ENCODE results near the gene NIPAL1. TPM values are rescaled to one million over a fixed set of nuclear protein-coding genes. Genes with fewer than 3 reads are reported as not detected.
"Not testable (repeated sequence)": the region's sequence is repeated elsewhere in the genome, so short reads cannot be mapped to it uniquely, and the experiment has no call there.

NIPAL1 gene
- total RNA-seq (0.52 TPM), polyA plus RNA-seq (under 1 TPM in 3 of 4 donors, not detected in 1; 0.15 to 0.74 (median 0.72) TPM)

DNA sequence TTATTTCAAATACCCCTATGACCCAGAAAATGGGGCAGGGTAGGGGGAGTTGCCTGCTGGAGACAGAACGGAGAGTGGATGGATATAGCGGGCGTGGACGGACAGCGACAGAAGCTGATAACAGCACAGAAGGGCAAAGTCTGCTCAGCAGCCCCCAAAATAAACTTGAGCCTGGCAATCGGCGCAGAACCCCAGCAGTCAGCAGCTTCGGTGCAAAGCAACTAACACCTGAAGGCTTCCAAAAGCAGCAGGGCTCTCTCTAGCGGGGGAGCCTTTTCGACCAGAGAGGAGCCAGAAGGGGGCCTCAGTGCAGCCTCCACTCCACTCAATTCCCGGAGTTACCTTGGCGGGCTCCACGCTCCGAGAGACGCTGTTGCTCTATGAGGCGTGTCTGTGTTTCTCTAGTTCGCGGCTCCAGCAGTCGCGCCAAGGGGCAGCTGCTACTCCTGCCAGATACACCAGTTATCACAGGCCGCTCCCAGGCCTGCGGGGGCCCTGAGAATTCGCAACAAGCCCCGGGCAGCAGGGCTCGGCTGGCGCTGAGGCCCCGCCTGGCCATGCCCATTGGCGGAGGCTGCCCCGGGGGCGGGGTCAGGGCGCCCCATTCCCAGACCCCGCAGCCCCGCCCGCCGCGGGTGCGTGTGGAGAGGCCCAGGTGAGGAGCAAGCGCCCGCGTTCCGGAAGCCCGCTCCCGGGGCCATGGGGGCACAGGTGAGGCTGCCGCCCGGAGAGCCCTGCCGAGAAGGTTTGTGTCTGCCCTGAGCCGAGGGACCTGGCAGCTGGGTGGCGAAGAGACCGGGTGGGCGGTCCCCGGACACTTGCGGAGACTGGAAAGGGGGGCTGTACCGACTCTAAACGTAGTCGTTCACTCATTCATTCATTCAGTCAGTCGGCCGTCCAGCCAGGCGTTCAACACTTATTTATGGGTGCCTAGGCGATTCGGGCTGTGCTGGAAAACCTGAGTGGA, at the start of gene NIPAL1, which contains the start of gene CNGA1:
Gene NIPAL1 (plus strand): TSS at position 632 of the 967 bp plus-strand sequence. CDS start 68 bp downstream, at position 700.
Gene CNGA1 (minus strand): TSS at position 541 of the 967 bp plus-strand sequence. CDS start 63,992 bp downstream, outside the sequence.
- peak within 1 kb of the TSS; percentile 62 to 93 (median 88) for H3K4me3 Mint-ChIP-seq
- peak; percentile 87 to 92 for ATAC-seq (ENCODE audit: low read depth in 2 of 2)
- peaks cover 0 to 2% (median 0%) of the 10 kb centered on the region in 7 donors for H3K9me3 Mint-ChIP-seq
- no peaks in the 10 kb centered on the region for H3K36me3 ChIP-seq (ENCODE audit: control insufficient read depth, insufficient read depth, low read length)
- peaks cover 46% of the 10 kb centered on the region for H3K27me3 Mint-ChIP-seq
- peaks cover 0 to 19% (median 12%) of the 10 kb centered on the region in 4 donors for H3K4me1 Mint-ChIP-seq
- no peak within 1 kb of the TSS for H3K27ac ChIP-seq (ENCODE audit: insufficient read depth, low read length, poor library complexity, severe bottlenecking)
- no peaks in the 10 kb centered on the region for H3K36me3 Mint-ChIP-seq
- H3K4me1 ChIP-seq (ENCODE audit: control insufficient read depth, insufficient read depth, low read length, poor library complexity, severe bottlenecking), result peaks cover 18% of the 10 kb centered on the region
- H3K27me3 ChIP-seq (ENCODE audit: control insufficient read depth, insufficient read depth, low read length), result peaks cover 8% of the 10 kb centered on the region
- peak within 1 kb of the TSS; percentile 44 for H3K4me3 ChIP-seq (ENCODE audit: low read depth, low read length)
- H3K9me3 ChIP-seq (ENCODE audit: control insufficient read depth in 2 of 2, low read length in 2 of 2), result no peaks in the 10 kb centered on the region
- peak; percentile 44 to 62 (median 57) for DNase-seq
- peak within 1 kb of the TSS in 1 of 3 donors; percentile 68 for H3K27ac Mint-ChIP-seq

DNA sequence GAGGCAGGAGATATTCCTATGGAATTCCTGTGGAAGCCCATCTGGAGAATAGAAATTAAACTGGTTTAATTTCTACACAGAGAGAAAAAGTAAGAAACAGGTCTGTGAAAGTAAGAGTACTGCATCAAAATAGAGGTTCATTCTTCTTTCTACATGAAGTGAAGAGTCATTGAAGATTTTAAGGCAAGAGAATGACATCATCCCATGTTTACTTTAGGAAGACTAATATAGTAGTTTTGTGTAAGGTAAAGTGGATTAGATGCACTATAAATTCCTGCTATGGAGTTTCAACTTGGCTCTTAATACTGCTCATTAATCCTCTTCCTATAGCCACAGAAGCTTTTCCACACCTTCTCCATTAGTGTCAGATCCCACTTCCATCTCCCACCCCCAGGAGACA, 47.7 kb upstream of the NIPAL1 start:
- Histone ChIP-seq H3K9me3 (ENCODE audit: control insufficient read depth in 2 of 2, low read length in 2 of 2) (no peaks in the 10 kb centered on the region), H3K27me3 (ENCODE audit: control insufficient read depth, insufficient read depth, low read length) (peaks cover 2% of the 10 kb centered on the region), H3K36me3 (ENCODE audit: control insufficient read depth, insufficient read depth, low read length) (no peaks in the 10 kb centered on the region), H3K27ac (ENCODE audit: insufficient read depth, low read length, poor library complexity, severe bottlenecking) (no peak overlapping the region), H3K4me3 (ENCODE audit: low read depth, low read length) (no peak overlapping the region), H3K4me1 (ENCODE audit: control insufficient read depth, insufficient read depth, low read length, poor library complexity, severe bottlenecking) (no peaks in the 10 kb centered on the region)
- H3K36me3 Mint-ChIP-seq, result no peaks in the 10 kb centered on the region
- no peak for ATAC-seq (ENCODE audit: low read depth in 2 of 2)
- H3K4me1 Mint-ChIP-seq, result no peaks in the 10 kb centered on the region
- H3K9me3 Mint-ChIP-seq, result peaks cover 0 to 2% (median 0%) of the 10 kb centered on the region in 7 donors
- no peak for DNase-seq
- peaks cover 4% of the 10 kb centered on the region for H3K27me3 Mint-ChIP-seq
- H3K4me3 Mint-ChIP-seq, result no peak overlapping the region
- no peak overlapping the region for H3K27ac Mint-ChIP-seq

DNA sequence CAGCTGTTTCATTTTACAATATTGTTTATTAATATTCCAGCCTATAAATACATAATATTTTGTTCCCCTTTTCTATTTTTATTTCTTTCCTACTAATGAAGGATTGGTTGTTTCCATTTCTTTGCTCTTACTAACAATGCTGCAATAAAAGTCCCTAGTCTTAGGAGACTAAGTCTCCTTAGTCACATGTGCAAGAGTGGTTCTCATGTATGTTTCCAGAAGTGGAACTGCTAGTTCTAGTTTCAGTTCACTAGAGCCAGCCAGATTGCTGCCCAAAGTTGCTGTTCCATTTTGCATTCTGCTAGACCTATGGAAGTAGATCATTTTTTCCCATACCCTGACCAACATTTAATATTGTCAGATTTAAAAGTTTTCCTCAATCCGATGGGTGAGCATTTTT, 44.4 kb upstream of the NIPAL1 start:
- ATAC-seq (ENCODE audit: low read depth in 2 of 2) (no peak), DNase-seq (no peak)
- H3K27me3 Mint-ChIP-seq, result peaks cover 4% of the 10 kb centered on the region
- H3K36me3 Mint-ChIP-seq, result no peaks in the 10 kb centered on the region
- H3K4me1 ChIP-seq (ENCODE audit: control insufficient read depth, insufficient read depth, low read length, poor library complexity, severe bottlenecking), result no peaks in the 10 kb centered on the region
- no peak overlapping the region for H3K27ac ChIP-seq (ENCODE audit: insufficient read depth, low read length, poor library complexity, severe bottlenecking)
- H3K9me3 Mint-ChIP-seq, result peaks cover 0 to 2% (median 0%) of the 10 kb centered on the region in 7 donors
- no peaks in the 10 kb centered on the region for H3K4me1 Mint-ChIP-seq
- H3K27ac Mint-ChIP-seq, result no peak overlapping the region
- H3K9me3 ChIP-seq (ENCODE audit: control insufficient read depth in 2 of 2, low read length in 2 of 2), result no peaks in the 10 kb centered on the region
- no peak overlapping the region for H3K4me3 Mint-ChIP-seq
- no peaks in the 10 kb centered on the region for H3K27me3 ChIP-seq (ENCODE audit: control insufficient read depth, insufficient read depth, low read length)
- no peak overlapping the region for H3K4me3 ChIP-seq (ENCODE audit: low read depth, low read length)
- no peaks in the 10 kb centered on the region for H3K36me3 ChIP-seq (ENCODE audit: control insufficient read depth, insufficient read depth, low read length)

DNA sequence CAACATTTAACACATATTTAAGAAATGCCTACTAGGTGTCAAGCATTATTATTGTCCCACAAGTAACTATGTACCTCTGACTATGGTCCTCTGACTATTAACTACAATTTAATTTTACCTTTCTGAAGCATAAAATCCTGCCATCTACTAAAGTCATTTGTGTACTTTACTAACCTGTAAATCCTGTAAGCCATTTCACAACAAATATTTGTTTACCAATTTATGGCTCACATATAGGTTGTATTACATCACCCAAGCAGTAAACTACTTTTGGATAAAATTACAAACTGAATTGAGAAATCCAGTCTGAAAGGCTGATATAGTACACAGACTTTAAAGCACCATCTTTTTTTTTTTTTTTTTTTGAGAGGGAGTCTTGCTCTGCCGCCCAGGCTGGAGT, 43.9 kb upstream of the NIPAL1 start:
- no peaks in the 10 kb centered on the region for H3K27me3 ChIP-seq (ENCODE audit: control insufficient read depth, insufficient read depth, low read length)
- H3K9me3 ChIP-seq (ENCODE audit: control insufficient read depth in 2 of 2, low read length in 2 of 2), result no peaks in the 10 kb centered on the region
- no peaks in the 10 kb centered on the region for H3K4me1 ChIP-seq (ENCODE audit: control insufficient read depth, insufficient read depth, low read length, poor library complexity, severe bottlenecking)
- H3K9me3 Mint-ChIP-seq, result peaks cover 0 to 2% (median 0%) of the 10 kb centered on the region in 7 donors
- no peak overlapping the region for H3K27ac Mint-ChIP-seq
- no peaks in the 10 kb centered on the region for H3K36me3 ChIP-seq (ENCODE audit: control insufficient read depth, insufficient read depth, low read length)
- ATAC-seq (ENCODE audit: low read depth in 2 of 2), result no peak
- H3K4me1 Mint-ChIP-seq, result no peaks in the 10 kb centered on the region
- H3K4me3 ChIP-seq (ENCODE audit: low read depth, low read length), result no peak overlapping the region
- peaks cover 4% of the 10 kb centered on the region for H3K27me3 Mint-ChIP-seq
- H3K36me3 Mint-ChIP-seq, result no peaks in the 10 kb centered on the region
- no peak overlapping the region for H3K27ac ChIP-seq (ENCODE audit: insufficient read depth, low read length, poor library complexity, severe bottlenecking)
- H3K4me3 Mint-ChIP-seq, result no peak overlapping the region
- DNase-seq, result no peak

DNA sequence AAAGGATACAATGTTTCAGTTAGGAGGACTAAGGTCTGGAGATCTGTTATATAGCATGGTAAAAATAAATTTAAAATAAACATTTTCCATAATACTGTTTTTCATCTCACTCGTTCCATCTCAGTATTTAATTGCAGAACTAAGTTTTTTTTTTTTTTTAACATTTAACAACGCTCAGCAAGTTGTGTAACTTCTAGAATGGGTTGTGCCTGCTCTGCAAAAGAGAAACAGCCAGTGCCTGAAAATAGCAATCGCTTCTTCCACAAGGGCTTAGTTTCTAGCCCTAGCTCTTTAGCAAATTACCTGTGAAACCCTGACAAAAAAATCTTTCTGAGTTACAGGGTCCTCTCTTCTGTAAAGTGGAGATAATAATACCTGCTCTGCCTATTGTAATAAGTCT, 42.0 kb upstream of the NIPAL1 start:
- no peak overlapping the region for H3K27ac Mint-ChIP-seq
- Histone ChIP-seq H3K36me3 (ENCODE audit: control insufficient read depth, insufficient read depth, low read length) (no peaks in the 10 kb centered on the region), H3K9me3 (ENCODE audit: control insufficient read depth in 2 of 2, low read length in 2 of 2) (no peaks in the 10 kb centered on the region), H3K4me1 (ENCODE audit: control insufficient read depth, insufficient read depth, low read length, poor library complexity, severe bottlenecking) (no peaks in the 10 kb centered on the region), H3K4me3 (ENCODE audit: low read depth, low read length) (no peak overlapping the region), H3K27me3 (ENCODE audit: control insufficient read depth, insufficient read depth, low read length) (no peaks in the 10 kb centered on the region), H3K27ac (ENCODE audit: insufficient read depth, low read length, poor library complexity, severe bottlenecking) (no peak overlapping the region)
- no peak overlapping the region for H3K4me3 Mint-ChIP-seq
- ATAC-seq (ENCODE audit: low read depth in 2 of 2) (no peak), DNase-seq (no peak)
- no peaks in the 10 kb centered on the region for H3K36me3 Mint-ChIP-seq
- H3K27me3 Mint-ChIP-seq, result no peaks in the 10 kb centered on the region
- peaks cover 0 to 1% (median 0%) of the 10 kb centered on the region in 7 donors for H3K9me3 Mint-ChIP-seq
- no peaks in the 10 kb centered on the region for H3K4me1 Mint-ChIP-seq

DNA sequence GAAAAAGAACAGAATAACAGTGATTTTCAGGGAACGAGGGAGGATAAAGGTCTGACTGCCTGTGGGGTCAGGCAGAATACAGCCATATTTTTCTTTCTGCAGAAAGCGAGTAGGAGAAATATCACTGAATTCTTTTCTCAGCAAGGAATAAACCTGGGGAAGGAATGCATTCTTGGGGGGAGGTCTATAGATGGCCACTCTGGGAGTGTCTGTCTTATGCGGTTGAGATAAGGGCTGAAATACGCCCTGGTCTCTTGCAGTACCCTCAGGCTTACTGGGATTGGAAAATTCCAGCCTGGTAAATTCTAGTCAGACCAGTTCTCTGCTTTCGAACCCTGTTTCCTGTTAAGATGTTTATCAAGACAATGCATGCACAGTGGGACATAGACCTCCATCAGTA, 26.4 kb upstream of the NIPAL1 start:
- DNase-seq (no peak), ATAC-seq (ENCODE audit: low read depth in 2 of 2) (no peak)
- Histone ChIP-seq H3K27ac (ENCODE audit: insufficient read depth, low read length, poor library complexity, severe bottlenecking) (no peak overlapping the region), H3K4me1 (ENCODE audit: control insufficient read depth, insufficient read depth, low read length, poor library complexity, severe bottlenecking) (no peaks in the 10 kb centered on the region), H3K36me3 (ENCODE audit: control insufficient read depth, insufficient read depth, low read length) (no peaks in the 10 kb centered on the region), H3K4me3 (ENCODE audit: low read depth, low read length) (no peak overlapping the region), H3K9me3 (ENCODE audit: control insufficient read depth in 2 of 2, low read length in 2 of 2) (peaks cover 7 to 10% of the 10 kb centered on the region in 2 experiments), H3K27me3 (ENCODE audit: control insufficient read depth, insufficient read depth, low read length) (no peaks in the 10 kb centered on the region)
- no peaks in the 10 kb centered on the region for H3K36me3 Mint-ChIP-seq
- peaks cover 0 to 24% (median 17%) of the 10 kb centered on the region in 7 donors for H3K9me3 Mint-ChIP-seq
- H3K27ac Mint-ChIP-seq, result no peak overlapping the region
- peaks cover 4% of the 10 kb centered on the region for H3K27me3 Mint-ChIP-seq
- H3K4me1 Mint-ChIP-seq, result peaks cover 0 to 5% (median 2%) of the 10 kb centered on the region in 4 donors
- H3K4me3 Mint-ChIP-seq, result no peak overlapping the region

DNA sequence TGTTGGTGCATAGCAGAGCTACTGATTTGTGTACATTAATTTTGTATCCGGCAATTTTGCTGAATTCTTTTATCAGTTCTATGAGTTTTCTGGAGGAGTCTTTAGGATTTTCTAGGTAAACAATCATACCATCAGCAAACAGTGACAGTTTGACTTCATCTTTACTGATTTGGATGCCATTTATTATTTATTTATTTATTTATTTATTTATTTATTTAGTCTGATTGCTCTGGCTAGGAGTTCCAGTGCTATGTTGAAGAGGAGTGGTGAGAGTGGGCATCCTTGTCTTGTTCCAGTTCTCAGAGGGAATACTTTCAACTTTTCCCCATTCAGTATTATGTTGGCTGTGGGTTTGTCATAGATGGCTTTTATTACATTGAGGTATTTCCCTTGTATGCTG, 24.1 kb upstream of the NIPAL1 start:
- not testable (repeated sequence) for H3K4me3 Mint-ChIP-seq

More for the DNA sequence above, 24.1 kb upstream of the NIPAL1 start:
- not testable (repeated sequence) for H3K4me3 ChIP-seq (ENCODE audit: low read depth, low read length); H3K4me1 Mint-ChIP-seq; H3K36me3 Mint-ChIP-seq; H3K27me3 ChIP-seq (ENCODE audit: control insufficient read depth, insufficient read depth, low read length); H3K4me1 ChIP-seq (ENCODE audit: control insufficient read depth, insufficient read depth, low read length, poor library complexity, severe bottlenecking); ATAC-seq (ENCODE audit: low read depth in 2 of 2); H3K27ac ChIP-seq (ENCODE audit: insufficient read depth, low read length, poor library complexity, severe bottlenecking); DNase-seq; H3K27me3 Mint-ChIP-seq; H3K27ac Mint-ChIP-seq; H3K36me3 ChIP-seq (ENCODE audit: control insufficient read depth, insufficient read depth, low read length)
- H3K9me3 ChIP-seq (ENCODE audit: control insufficient read depth in 2 of 2, low read length in 2 of 2), result peaks cover 7 to 10% of the 10 kb centered on the region in 2 experiments
- peaks cover 0 to 24% (median 17%) of the 10 kb centered on the region in 7 donors for H3K9me3 Mint-ChIP-seq

All from CD4-positive, CD25-positive, alpha-beta regulatory T cell (primary cell).